ENCODE measurements around the gene TUBD1.

DNA sequence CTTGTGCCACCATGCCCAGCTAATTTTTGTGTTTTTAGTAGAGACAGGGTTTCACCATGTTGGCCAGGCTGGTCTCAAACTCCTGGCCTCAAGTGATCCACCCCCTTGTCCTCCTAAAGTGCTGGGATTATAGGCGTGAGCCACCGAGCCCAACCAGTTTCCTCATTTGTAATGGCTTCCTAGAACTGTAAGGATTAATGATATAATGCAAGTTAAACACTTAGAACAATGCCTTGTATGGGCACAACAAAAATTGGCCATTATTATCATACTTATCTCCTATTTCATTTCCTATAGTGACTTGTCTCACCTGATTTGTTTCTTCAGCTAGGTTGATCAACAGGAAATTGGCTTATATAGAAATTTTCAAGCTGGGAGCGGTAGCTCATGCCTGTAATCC is 14.1 kb downstream of the TUBD1 start:
- no peak for TF ChIP-seq ZNF8 (CRISPR knock-in tag; IDR thresholded peaks at IDR 0.05)
- TF ChIP-seq SNAI2 (CRISPR knock-in tag; IDR thresholded peaks at IDR 0.05), result no peak
- TF ChIP-seq, protein P1, sequence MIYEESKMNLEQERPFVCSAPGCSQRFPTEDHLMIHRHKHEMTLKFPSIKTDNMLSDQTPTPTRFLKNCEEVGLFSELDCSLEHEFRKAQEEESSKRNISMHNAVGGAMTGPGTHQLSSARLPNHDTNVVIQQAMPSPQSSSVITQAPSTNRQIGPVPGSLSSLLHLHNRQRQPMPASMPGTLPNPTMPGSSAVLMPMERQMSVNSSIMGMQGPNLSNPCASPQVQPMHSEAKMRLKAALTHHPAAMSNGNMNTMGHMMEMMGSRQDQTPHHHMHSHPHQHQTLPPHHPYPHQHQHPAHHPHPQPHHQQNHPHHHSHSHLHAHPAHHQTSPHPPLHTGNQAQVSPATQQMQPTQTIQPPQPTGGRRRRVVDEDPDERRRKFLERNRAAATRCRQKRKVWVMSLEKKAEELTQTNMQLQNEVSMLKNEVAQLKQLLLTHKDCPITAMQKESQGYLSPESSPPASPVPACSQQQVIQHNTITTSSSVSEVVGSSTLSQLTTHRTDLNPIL (CRISPR knock-in tag; IDR thresholded peaks at IDR 0.05; ENCODE audit: low read depth), result no peak
- TF ChIP-seq, protein P2, sequence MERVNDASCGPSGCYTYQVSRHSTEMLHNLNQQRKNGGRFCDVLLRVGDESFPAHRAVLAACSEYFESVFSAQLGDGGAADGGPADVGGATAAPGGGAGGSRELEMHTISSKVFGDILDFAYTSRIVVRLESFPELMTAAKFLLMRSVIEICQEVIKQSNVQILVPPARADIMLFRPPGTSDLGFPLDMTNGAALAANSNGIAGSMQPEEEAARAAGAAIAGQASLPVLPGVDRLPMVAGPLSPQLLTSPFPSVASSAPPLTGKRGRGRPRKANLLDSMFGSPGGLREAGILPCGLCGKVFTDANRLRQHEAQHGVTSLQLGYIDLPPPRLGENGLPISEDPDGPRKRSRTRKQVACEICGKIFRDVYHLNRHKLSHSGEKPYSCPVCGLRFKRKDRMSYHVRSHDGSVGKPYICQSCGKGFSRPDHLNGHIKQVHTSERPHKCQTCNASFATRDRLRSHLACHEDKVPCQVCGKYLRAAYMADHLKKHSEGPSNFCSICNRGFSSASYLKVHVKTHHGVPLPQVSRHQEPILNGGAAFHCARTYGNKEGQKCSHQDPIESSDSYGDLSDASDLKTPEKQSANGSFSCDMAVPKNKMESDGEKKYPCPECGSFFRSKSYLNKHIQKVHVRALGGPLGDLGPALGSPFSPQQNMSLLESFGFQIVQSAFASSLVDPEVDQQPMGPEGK (CRISPR knock-in tag; IDR thresholded peaks at IDR 0.05; ENCODE audit: borderline replicate concordance), result no peak
- TF ChIP-seq ISL1 (CRISPR knock-in tag; IDR thresholded peaks at IDR 0.05), result no peak
- no peak for TF ChIP-seq ZFP30 (CRISPR knock-in tag; IDR thresholded peaks at IDR 0.05)
- TF ChIP-seq, protein P3, sequence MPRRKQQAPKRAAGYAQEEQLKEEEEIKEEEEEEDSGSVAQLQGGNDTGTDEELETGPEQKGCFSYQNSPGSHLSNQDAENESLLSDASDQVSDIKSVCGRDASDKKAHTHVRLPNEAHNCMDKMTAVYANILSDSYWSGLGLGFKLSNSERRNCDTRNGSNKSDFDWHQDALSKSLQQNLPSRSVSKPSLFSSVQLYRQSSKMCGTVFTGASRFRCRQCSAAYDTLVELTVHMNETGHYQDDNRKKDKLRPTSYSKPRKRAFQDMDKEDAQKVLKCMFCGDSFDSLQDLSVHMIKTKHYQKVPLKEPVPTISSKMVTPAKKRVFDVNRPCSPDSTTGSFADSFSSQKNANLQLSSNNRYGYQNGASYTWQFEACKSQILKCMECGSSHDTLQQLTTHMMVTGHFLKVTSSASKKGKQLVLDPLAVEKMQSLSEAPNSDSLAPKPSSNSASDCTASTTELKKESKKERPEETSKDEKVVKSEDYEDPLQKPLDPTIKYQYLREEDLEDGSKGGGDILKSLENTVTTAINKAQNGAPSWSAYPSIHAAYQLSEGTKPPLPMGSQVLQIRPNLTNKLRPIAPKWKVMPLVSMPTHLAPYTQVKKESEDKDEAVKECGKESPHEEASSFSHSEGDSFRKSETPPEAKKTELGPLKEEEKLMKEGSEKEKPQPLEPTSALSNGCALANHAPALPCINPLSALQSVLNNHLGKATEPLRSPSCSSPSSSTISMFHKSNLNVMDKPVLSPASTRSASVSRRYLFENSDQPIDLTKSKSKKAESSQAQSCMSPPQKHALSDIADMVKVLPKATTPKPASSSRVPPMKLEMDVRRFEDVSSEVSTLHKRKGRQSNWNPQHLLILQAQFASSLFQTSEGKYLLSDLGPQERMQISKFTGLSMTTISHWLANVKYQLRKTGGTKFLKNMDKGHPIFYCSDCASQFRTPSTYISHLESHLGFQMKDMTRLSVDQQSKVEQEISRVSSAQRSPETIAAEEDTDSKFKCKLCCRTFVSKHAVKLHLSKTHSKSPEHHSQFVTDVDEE (CRISPR knock-in tag; IDR thresholded peaks at IDR 0.05), result no peak

Measured in SK-N-SH treated with all-trans-retinoic acid at 6 μM for 48 hours (cell line).